Superior temporal gyrus (tissue), 1 donor: Measurements from ENCODE around the gene PRSS53.

ENCODE experiments used
- DNase-seq: peaks from one replicate; pipeline ENCODE4 v3.0.0-alpha.2; 2016; ENCODE audit errors: extremely low spot score

Gene PRSS53

GRCh38 chr16:31079342-31079944, 9.3 kb downstream of the PRSS53 start:
- DNase-seq, result no peak

GRCh38 chr16:31078597-31079341, 10.0 kb downstream of the PRSS53 start:
- no peak for DNase-seq

GRCh38 chr16:31077592-31078396, 10.9 kb downstream of the PRSS53 start:
- no peak for DNase-seq

- DNase-seq, result no peak
These were observed 11.7 kb downstream of the PRSS53 start for GRCh38 chr16:31077024-31077423.

- DNase-seq, result no peak
These were observed 12.4 kb downstream of the PRSS53 start for GRCh38 chr16:31076319-31076718.

- DNase-seq, result no peak
These were observed 13.9 kb downstream of the PRSS53 start for GRCh38 chr16:31074814-31075183.

- peak; percentile 100 for DNase-seq
These were observed 14.6 kb downstream of the PRSS53 start, which contains the start of the genes ZNF646 and ZNF668 for GRCh38 chr16:31073970-31074813. Gene ZNF646, plus strand, starts transcription at chr16:31074422. Its CDS starts 1,903 bp downstream, at chr16:31076325. Gene ZNF668, minus strand, starts transcription at chr16:31074240. Its CDS starts 9,781 bp downstream, at chr16:31064459.

- DNase-seq, result peak; percentile 91
These were observed 15.4 kb downstream of the PRSS53 start for GRCh38 chr16:31073142-31073969.

GRCh38 chr16:31072540-31073141, 16.1 kb downstream of the PRSS53 start:
- peak; percentile 30 for DNase-seq

GRCh38 chr16:31071861-31072260, 16.9 kb downstream of the PRSS53 start:
- no peak for DNase-seq

GRCh38 chr16:31067342-31067741, 21.4 kb downstream of the PRSS53 start:
- no peak for DNase-seq

- no peak for DNase-seq
These were observed 23.8 kb downstream of the PRSS53 start for GRCh38 chr16:31064882-31065461.

- no peak for DNase-seq
These were observed 24.7 kb downstream of the PRSS53 start for GRCh38 chr16:31063843-31064611.

- DNase-seq, result no peak
These were observed 25.3 kb downstream of the PRSS53 start for GRCh38 chr16:31063495-31063842.

GRCh38 chr16:31061813-31062440, 26.8 kb downstream of the PRSS53 start:
- no peak for DNase-seq

- no peak for DNase-seq
These were observed 27.5 kb downstream of the PRSS53 start for GRCh38 chr16:31061126-31061812.

- no peak for DNase-seq
These were observed 33.1 kb downstream of the PRSS53 start for GRCh38 chr16:31055613-31056012.

- DNase-seq, result no peak
These were observed 36.6 kb downstream of the PRSS53 start for GRCh38 chr16:31052114-31052513.
